GM12878 (cell line): ENCODE measurements around the gene SEMA4C. TPM values are rescaled to one million over a fixed set of nuclear protein-coding genes. Genes with fewer than 3 reads are reported as not detected.

Experiments used
- ATAC-seq: fragments of 200-7000 bp; cut with Tn5 transposase; 3 replicates; pipeline ENCODE4 v1.9.1; 2020; ENCODE audit warnings: mild to moderate bottlenecking, moderate library complexity
- BruUV-seq: library from RNA; stranded (reverse); fragments of 400-500 nt; replicated peaks from 2 replicates; lab custom pipeline; 2021; lab: Mats Ljungman, UMichigan
- CTCF ChIA-PET: fragments of 300-600 bp; sonication (Branson Sonifier 250); formaldehyde crosslinking; extraction: SDS; loops from one replicate; lab custom pipeline; 2021; ENCODE audit warnings: inconsistent platforms; lab: Yijun Ruan, JAX
- POLR2A ChIA-PET: fragments of 350-600 bp; formaldehyde crosslinking; extraction: SDS; loops from one replicate; lab custom pipeline; 2021; ENCODE audit warnings: inconsistent platforms; lab: Charles Lee
- RAD21 ChIA-PET: fragments of 300-600 bp; sonication (Branson Sonifier 250); formaldehyde crosslinking; loops from one replicate; lab custom pipeline; 2023; ENCODE audit warnings: antibody characterized with exemption; ENCODE audit not compliant: unreplicated experiment; lab: Charles Lee
- SMC1A ChIA-PET: fragments of 300-600 bp; sonication (Branson Sonifier 250); formaldehyde crosslinking; loops from one replicate; lab custom pipeline; 2023; ENCODE audit not compliant: unreplicated experiment, uncharacterized antibody; lab: Charles Lee
- DNase-seq: peaks from one replicate; pipeline ENCODE4 v3.0.0-alpha.2; 2011; ENCODE audit warnings: low read depth, low spot score
- FAIRE-seq: peaks from 3 replicates; lab custom pipeline; 2011; peaks lifted over from hg19 to GRCh38; lab: Jason Lieb, UNC
- H2AFZ ChIP-seq: 2 replicates; pipeline ENCODE4 v1.6.0; 2011; ENCODE audit warnings: low read depth, low read length, control low read depth; ENCODE audit not compliant: control insufficient read depth
- H3K27ac ChIP-seq: 2 replicates; pipeline ENCODE4 v1.5.1; 2011; ENCODE audit warnings: control low read depth; ENCODE audit not compliant: control insufficient read depth, insufficient read depth
- H3K27me3 ChIP-seq, 2 experiments: replicated peaks in 1 of 2; 2 replicates each; pipeline versions ENCODE4 v1.6.0 to v1.6.1; 2011; ENCODE audit warnings: low read length in 1 of 2; ENCODE audit not compliant: control insufficient read depth in 2 of 2, insufficient read depth in 2 of 2
- H3K36me3 ChIP-seq, 2 experiments: 2 replicates each; pipeline ENCODE4 v1.5.1; 2011; ENCODE audit warnings: low read length in 1 of 2; ENCODE audit not compliant: control insufficient read depth in 2 of 2, insufficient read depth in 2 of 2
- H3K4me1 ChIP-seq: 2 replicates; pipeline ENCODE4 v1.6.1; 2011; ENCODE audit warnings: mild to moderate bottlenecking, low read length, moderate library complexity, mixed read lengths; ENCODE audit not compliant: control insufficient read depth, insufficient read depth
- H3K4me2 ChIP-seq: 2 replicates; pipeline ENCODE4 v1.6.0; 2011; ENCODE audit warnings: control low read depth; ENCODE audit not compliant: control insufficient read depth, insufficient read depth
- H3K4me3 ChIP-seq: fragments of 200-600 bp; sonication (generic); 2 replicates; pipeline ENCODE4 v1.5.1; 2016
- H3K79me2 ChIP-seq: 2 replicates; pipeline ENCODE4 v1.6.0; 2011; ENCODE audit warnings: low read length; ENCODE audit not compliant: control insufficient read depth, insufficient read depth
- H3K9ac ChIP-seq: 2 replicates; pipeline ENCODE4 v1.8.0; 2011; ENCODE audit warnings: low read length, control low read depth, mixed read lengths; ENCODE audit not compliant: control insufficient read depth, insufficient read depth
- H3K9me3 ChIP-seq: replicated peaks from 3 replicates; pipeline ENCODE4 v1.5.1; 2011; ENCODE audit warnings: mild to moderate bottlenecking, low read length; ENCODE audit not compliant: control insufficient read depth, insufficient read depth
- H4K20me1 ChIP-seq: 2 replicates; pipeline ENCODE4 v1.6.0; 2011; ENCODE audit not compliant: control insufficient read depth, insufficient read depth
- ATF3 ChIP-seq: IDR thresholded peaks from 2 replicates; pipeline ENCODE4 v1.6.1; 2011; ENCODE audit warnings: low read depth, mild to moderate bottlenecking, low read length, moderate library complexity, borderline replicate concordance; ENCODE audit errors: extremely low read depth
- BRCA1 ChIP-seq: IDR thresholded peaks from 2 replicates; pipeline ENCODE4 v1.6.1; 2011; ENCODE audit warnings: low read depth, low read length, improper control_type of control experiment
- CEBPB ChIP-seq, 2 experiments: fragments of 150-350 bp in 1 of 2; IDR thresholded peaks; 2 replicates each; pipeline ENCODE4 v1.6.1; 2012 to 2014; ENCODE audit warnings: low read depth in 2 of 2, low read length in 2 of 2, borderline replicate concordance in 1 of 2, inconsistent platforms in 1 of 2
- CHD1 ChIP-seq: IDR thresholded peaks from 2 replicates; pipeline ENCODE4 v1.6.1; 2012; ENCODE audit warnings: low read depth, low read length, improper control_type of control experiment
- CREM ChIP-seq: IDR thresholded peaks from 2 replicates; pipeline ENCODE4 v1.6.1; 2014; ENCODE audit warnings: antibody characterized with exemption, low read depth
- FOXK2 ChIP-seq: fragments of 450-650 bp; IDR thresholded peaks from 2 replicates; pipeline ENCODE4 v1.6.1; 2017; ENCODE audit warnings: mild to moderate bottlenecking, moderate library complexity
- GABPA ChIP-seq: IDR thresholded peaks from 2 replicates; pipeline ENCODE4 v1.6.1; 2014; ENCODE audit warnings: antibody characterized with exemption, low read depth, mild to moderate bottlenecking, inconsistent platforms
- GATAD2B ChIP-seq: fragments of 450-650 bp; conservative IDR thresholded peaks from 2 replicates; pipeline ENCODE4 v1.6.1; 2017; ENCODE audit warnings: low read depth, mild to moderate bottlenecking, moderate library complexity
- HDGF ChIP-seq: fragments of 450-650 bp; IDR thresholded peaks from 2 replicates; pipeline ENCODE4 v1.6.1; 2016; ENCODE audit warnings: antibody characterized with exemption
- JUNB ChIP-seq: IDR thresholded peaks from 2 replicates; pipeline ENCODE4 v1.6.1; 2016; ENCODE audit warnings: antibody characterized with exemption, mild to moderate bottlenecking
- LARP7 ChIP-seq: fragments of 450-650 bp; IDR thresholded peaks from 2 replicates; pipeline ENCODE4 v1.6.1; 2017; ENCODE audit warnings: mild to moderate bottlenecking
- POLR2AphosphoS2 ChIP-seq: IDR thresholded peaks from 2 replicates; pipeline ENCODE4 v1.6.1; 2011; ENCODE audit warnings: low read depth, mild to moderate bottlenecking, low read length, improper control_type of control experiment, moderate library complexity
- POU2F2 ChIP-seq: IDR thresholded peaks from 3 replicates; pipeline ENCODE4 v1.6.1; 2011; ENCODE audit warnings: low read depth, mild to moderate bottlenecking, low read length, borderline replicate concordance
- TBL1XR1 ChIP-seq: IDR thresholded peaks from 2 replicates; pipeline ENCODE4 v1.6.1; 2012; ENCODE audit warnings: low read depth, low read length, improper control_type of control experiment
- ZNF217 ChIP-seq: fragments of 450-650 bp; IDR thresholded peaks from 2 replicates; pipeline ENCODE4 v1.6.1; 2017; ENCODE audit warnings: antibody characterized with exemption, mild to moderate bottlenecking
- ZNF24 ChIP-seq: fragments of 450-650 bp; IDR thresholded peaks from 2 replicates; pipeline ENCODE4 v1.6.1; 2017; ENCODE audit warnings: antibody characterized with exemption, mild to moderate bottlenecking
- ZNF274 ChIP-seq: IDR thresholded peaks from one replicate; pipeline ENCODE4 v1.8.0; 2011; ENCODE audit not compliant: insufficient read length, insufficient read depth
- ZNF384 ChIP-seq: IDR thresholded peaks from 2 replicates; pipeline ENCODE4 v1.6.1; 2012; ENCODE audit warnings: low read depth, mild to moderate bottlenecking, low read length, improper control_type of control experiment, borderline replicate concordance
- WGBS: methylation state at CpG from one replicate; pipeline ENCODE4 v1.1.6; 2016; ENCODE audit warnings: low lambda C conversion rate; ENCODE audit not compliant: insufficient replicate concordance, insufficient coverage; ENCODE audit errors: missing lambda C conversion rate; 5-methylcytosine and 5-hydroxymethylcytosine counted together
- in situ Hi-C: fragments of 300-500 bp; cut with MboI; formaldehyde crosslinking; loops from 9 replicates; pipeline ENCODE4 v1.14.3; 2018; ENCODE audit warnings: mixed read lengths
- intact Hi-C: fragments of 100-400 bp; cut with micrococcal nuclease; formaldehyde crosslinking; loops from one replicate; pipeline ENCODE4 v1.14.2; 2022; ENCODE audit not compliant: unreplicated experiment
- polyA plus RNA-seq, 11 experiments: library from polyadenylated mRNA; depleted of rRNA in 4 of 11; unstranded in 6 of 11; stranded (reverse) in 5 of 11; fragments of >200 nt; fragmentation: Nextera tagmentation in 4 of 11; fragmentation: Illumina TruSeq in 1 of 11; extraction: Ambion mirVana in 4 of 11; extraction: Trizol in 1 of 11; gene quantifications; 1 replicate in 1 of 11; 2 replicates in 10 of 11; pipeline versions ENCODE4 v1.2.1 to v1.2.3, GENCODE V29; 2011 to 2016; ENCODE audit warnings: inconsistent platforms in 2 of 11, missing spikeins in 2 of 11, low read depth in 1 of 11
- total RNA-seq, 4 experiments: library from RNA; depleted of rRNA in 3 of 4; stranded (reverse); fragments of >200 nt in 3 of 4; fragmentation: Illumina TruSeq in 1 of 4; extraction: Trizol in 1 of 4; gene quantifications; 2 replicates each; pipeline versions ENCODE4 v1.2.1 to v1.2.3, GENCODE V29; 2013 to 2021

Gene SEMA4C
- total and polyA plus RNA-seq, 10 of the 15 experiments (the other 5 are each of a cell fraction or from before 2014, with no cell fraction given): 0.06 to 21.6 (median 6.8) TPM

GRCh38 chr2:96837575-96837974 is 32.3 kb downstream of the SEMA4C start:
- H3K4me2 ChIP-seq: no peak overlapping the region
- POLR2A ChIA-PET: no interaction called here
- CTCF ChIA-PET: no interaction called here
- intact Hi-C loops (no loop called here), in situ Hi-C loops (no loop called here)
- DNase-seq (no peak), FAIRE-seq (no peak), ATAC-seq (no peak)
- no peak overlapping the region for H2AFZ ChIP-seq
- peaks cover 4 to 7% of the 10 kb centered on the region in 2 experiments for H3K36me3 ChIP-seq
- H3K27me3 ChIP-seq: no peaks in the 10 kb centered on the region
- H3K4me3 ChIP-seq: no peak overlapping the region
- BruUV-seq: no TSS peak
- no peak overlapping the region for H3K27ac ChIP-seq
- RAD21 ChIA-PET: interaction anchor here (1.2 kb wide), 1 partner anchor 20 kb away, joined by 3 read pairs; the partner anchor contains the start of gene ANKRD39
- H4K20me1 ChIP-seq: no peaks in the 10 kb centered on the region
- no peak overlapping the region for H3K9ac ChIP-seq
- SMC1A ChIA-PET: no interaction called here
- no peaks in the 10 kb centered on the region for H3K9me3 ChIP-seq
- H3K79me2 ChIP-seq: no peaks in the 10 kb centered on the region
- over 99% methylated on average over 9 of the region's 9 CpGs for WGBS
- TF ChIP-seq CREM: no peak
- TF ChIP-seq HDGF: no peak
- TF ChIP-seq JUNB: no peak
- TF ChIP-seq GABPA: no peak
- no peak for TF ChIP-seq CEBPB (IDR thresholded peaks at IDR 0.05; ENCODE audit: borderline replicate concordance in 1 of 2, low read depth in 2 of 2, low read length in 2 of 2)
- TF ChIP-seq ZNF217: no peak
- TF ChIP-seq FOXK2: no peak
- TF ChIP-seq ZNF24: no peak
- TF ChIP-seq LARP7: no peak
- TF ChIP-seq ZNF384: no peak
- no peak for TF ChIP-seq POU2F2
- TF ChIP-seq TBL1XR1: no peak
- TF ChIP-seq BRCA1: no peak
- TF ChIP-seq POLR2AphosphoS2: no peak
- TF ChIP-seq ATF3: no peak
- no peak for TF ChIP-seq ZNF274
- TF ChIP-seq CHD1: no peak
- no peak for TF ChIP-seq GATAD2B
- peaks cover 9% of the 10 kb centered on the region for H3K4me1 ChIP-seq
